Right cardiac atrium (tissue), 5 donors: Measurements from ENCODE around the gene CATSPER3. TPM values are rescaled to one million over a fixed set of nuclear protein-coding genes. Genes with fewer than 3 reads are reported as not detected.

Experiments used
- ATAC-seq, 2 donors: fragments of 200-7000 bp; cut with Tn5 transposase; one replicate each; pipeline versions ENCODE4 v1.8.0 to v1.9.1; 2020; ENCODE audit warnings: moderate library complexity in 2 of 2, mild to moderate bottlenecking in 1 of 2
- DNase-seq, 3 donors: peaks; one replicate each; pipeline ENCODE4 v3.0.0-alpha.2; 2020
- H3K27ac ChIP-seq: one replicate; pipeline ENCODE4 v1.5.1; 2013; ENCODE audit warnings: mild to moderate bottlenecking, low read length, control low read depth, moderate library complexity
- H3K27me3 ChIP-seq: one replicate; pipeline ENCODE4 v1.6.1; 2013; ENCODE audit not compliant: control insufficient read depth, insufficient read depth
- H3K4me1 ChIP-seq: one replicate; pipeline ENCODE4 v1.6.1; 2013; ENCODE audit warnings: low read length; ENCODE audit not compliant: control insufficient read depth, insufficient read depth
- H3K4me3 ChIP-seq: one replicate; pipeline ENCODE4 v1.5.1; 2013; ENCODE audit warnings: low read length, control low read depth
- H3K9me3 ChIP-seq: one replicate; pipeline ENCODE4 v1.6.1; 2013; ENCODE audit warnings: low read length; ENCODE audit not compliant: control insufficient read depth
- WGBS: extraction: QIAGEN DNeasy Blood & Tissue Kit; methylation state at CpG from one replicate; pipeline ENCODE4 v1.1.7; 2013; 5-methylcytosine and 5-hydroxymethylcytosine counted together
- intact Hi-C, 4 donors: fragments of 100-400 bp; cut with DNase I; formaldehyde crosslinking; loops; one replicate each; pipeline versions ENCODE4 v1.11.0 to v1.14.0; 2022 to 2023
- microRNA-seq, 2 donors: library from miRNA; unstranded; fragments of <30 nt; microRNA quantifications; one replicate each; pipeline ENCODE4 v1.2.0, GENCODE V29; 2020 to 2021
- polyA plus RNA-seq: library from polyadenylated mRNA; stranded (reverse); fragments of 200-250 nt; gene quantifications from one replicate; pipeline ENCODE4 v1.2.3, GENCODE V29; 2013
- total RNA-seq, 4 donors: library from RNA; stranded (reverse); fragmentation: NEBNext Ultra II Directional; extraction: Animal tissue kit (Norgen Biotek cat#: 25700); gene quantifications; one replicate each; pipeline ENCODE4 v1.2.1, GENCODE V29; 2021
- donor health status: healthy with polysubstance abuse.
- donor health status: DM: no; HTN: yes; CAD: no.
- donor health status: DM: no; HTN: no; CAD: no.
- donor health status: DM: no; HTN: yes; CAD: no; lungs with severe emphysema.
- donor health status: DM: yes; HTN: yes; CAD: no.

CATSPER3 gene
- total and polyA plus RNA-seq, 5 donors, result 0.25 to 0.59 (median 0.54) TPM

DNA sequence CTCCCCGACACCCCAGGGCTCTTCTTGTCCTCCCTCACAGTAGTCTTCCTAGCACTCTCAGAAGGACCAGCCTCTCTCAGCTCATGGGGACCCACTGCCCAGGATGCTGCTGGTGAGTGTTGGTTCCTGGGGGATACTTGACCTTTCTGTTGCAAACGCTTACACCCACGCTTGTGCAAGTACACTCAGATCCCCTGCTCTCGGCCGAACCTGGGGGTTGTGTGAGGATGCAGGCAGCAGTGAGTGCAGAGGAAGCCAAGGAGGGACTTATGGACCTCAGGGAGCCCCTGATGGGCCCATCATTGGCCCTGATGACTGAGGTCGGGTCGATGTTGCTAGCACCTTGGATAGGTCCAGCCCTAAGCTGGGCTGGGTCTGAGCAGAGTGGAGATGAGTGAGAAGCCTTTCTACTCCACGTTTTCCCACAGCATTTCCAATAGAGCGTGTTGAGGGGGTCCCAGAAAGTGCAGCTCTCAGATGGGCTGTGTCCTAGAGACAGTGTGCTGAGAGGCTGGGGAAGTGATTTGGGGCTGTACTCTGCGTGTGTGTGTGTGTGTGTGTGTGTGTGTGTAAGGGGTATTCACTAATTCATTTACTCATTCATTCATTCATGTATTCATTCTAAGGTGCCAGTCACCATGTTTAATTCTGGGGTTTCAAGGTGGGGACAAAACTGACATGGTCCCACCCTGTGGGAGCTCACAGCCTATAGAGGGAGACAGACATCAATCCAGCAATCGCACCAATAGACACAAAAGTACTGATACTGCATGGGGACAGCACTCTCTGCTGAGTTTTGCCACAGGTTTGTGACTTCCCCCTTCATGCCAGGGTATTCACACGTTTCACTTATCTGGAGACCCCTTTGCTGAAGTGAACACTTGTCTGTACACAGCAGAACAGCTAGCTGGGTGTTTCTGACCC is 91.6 kb downstream of the CATSPER3 start:
- intact Hi-C loops, result no loop called here
- H3K27me3 ChIP-seq, result no peaks in the 10 kb centered on the region
- WGBS, result 63% methylated on average over 12 of the region's 12 CpGs
- DNase-seq (no peak), ATAC-seq (no peak)
- H3K27ac ChIP-seq, result no peak overlapping the region
- H3K4me1 ChIP-seq, result no peaks in the 10 kb centered on the region
- H3K9me3 ChIP-seq, result no peaks in the 10 kb centered on the region
- H3K4me3 ChIP-seq, result no peak overlapping the region

DNA sequence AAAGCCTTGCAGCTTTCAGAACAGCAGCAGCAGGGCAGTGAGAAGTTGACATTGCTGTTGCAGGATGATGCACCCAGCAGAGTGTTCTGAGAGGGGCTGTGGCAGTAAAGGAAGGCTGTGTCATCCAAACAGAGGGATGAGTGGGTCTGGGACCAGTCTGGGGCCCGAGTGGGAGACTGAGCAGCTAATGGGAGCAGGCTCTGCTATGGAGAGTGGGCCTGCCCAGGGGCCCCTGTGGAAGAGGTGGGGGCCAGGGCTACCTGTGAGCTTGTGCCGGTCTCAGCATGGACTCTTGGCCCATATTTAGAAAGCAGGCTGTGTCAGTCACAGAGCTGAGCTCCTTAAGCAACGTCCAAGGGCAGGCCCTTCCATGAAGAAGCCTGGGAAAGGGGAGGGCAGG is 92.3 kb downstream of the CATSPER3 start:
- Histone ChIP-seq H3K27me3 (no peaks in the 10 kb centered on the region), H3K4me1 (no peaks in the 10 kb centered on the region), H3K27ac (no peak overlapping the region), H3K9me3 (no peaks in the 10 kb centered on the region), H3K4me3 (no peak overlapping the region)
- no peak for DNase-seq
- ATAC-seq, result no peak
- intact Hi-C loops, result no loop called here
- WGBS, result 64% methylated on average over 3 of the region's 3 CpGs

DNA sequence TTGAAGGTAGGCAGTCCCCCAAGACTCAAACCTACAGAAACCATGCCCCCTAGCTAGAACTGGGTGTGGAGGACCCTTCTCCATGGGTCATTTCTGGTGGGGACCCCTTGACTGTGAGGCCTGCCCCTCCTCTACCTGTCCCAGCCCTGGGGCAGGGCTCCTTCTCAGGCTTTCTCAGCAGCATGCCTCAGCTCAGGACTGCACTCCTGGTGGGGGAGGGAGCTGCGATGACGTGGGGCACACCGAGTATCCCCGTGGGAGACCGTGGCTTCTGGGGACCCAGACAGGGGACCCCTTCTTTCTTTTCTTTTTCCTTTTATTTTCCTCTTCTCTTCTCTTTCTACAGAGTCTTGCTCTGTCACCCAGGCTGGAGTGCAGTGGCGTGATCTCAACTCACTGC is 93.3 kb downstream of the CATSPER3 start:
- no peaks in the 10 kb centered on the region for H3K27me3 ChIP-seq
- intact Hi-C loops, result no loop called here
- DNase-seq (no peak), ATAC-seq (no peak)
- 88% methylated on average over 6 of the region's 6 CpGs for WGBS
- H3K4me1 ChIP-seq, result no peaks in the 10 kb centered on the region
- H3K4me3 ChIP-seq, result no peak overlapping the region
- H3K27ac ChIP-seq, result no peak overlapping the region
- no peaks in the 10 kb centered on the region for H3K9me3 ChIP-seq

Small RNA genes within 50 kb of the gene (microRNA-seq; reads per million reads assigned to microRNA genes)
- 0 reads per million in 2 donors for gene MIR4461

Other genes starting within 250 kb of the CATSPER3 start
- 10 to 100 TPM; 20.8 to 24.8 (median 23.6) TPM for gene CAMLG, start 229.4 kb upstream of the CATSPER3 start, total RNA-seq
- gene CAMLG, start 229.4 kb upstream of the CATSPER3 start, polyA plus RNA-seq, result 23.6 TPM
- gene DDX46, start 209.1 kb upstream of the CATSPER3 start, total RNA-seq, result 10 to 100 TPM; 20.6 to 31.1 (median 26.0) TPM
- gene DDX46, start 209.1 kb upstream of the CATSPER3 start, polyA plus RNA-seq, result 14.3 TPM
- gene C5orf24, start 121.9 kb upstream of the CATSPER3 start, total RNA-seq, result 10 to 100 TPM; 29.4 to 34.1 (median 31.7) TPM
- 16.4 TPM for gene C5orf24, start 121.9 kb upstream of the CATSPER3 start, polyA plus RNA-seq
- gene TXNDC15, start 93.5 kb upstream of the CATSPER3 start, total RNA-seq, result 10 to 100 TPM; 59.5 to 77.0 (median 70.7) TPM
- 53.8 TPM for gene TXNDC15, start 93.5 kb upstream of the CATSPER3 start, polyA plus RNA-seq
- gene PCBD2, start 62.8 kb upstream of the CATSPER3 start, total RNA-seq, result 10 to 100 TPM; 13.6 to 17.5 (median 14.9) TPM
- 11.7 TPM for gene PCBD2, start 62.8 kb upstream of the CATSPER3 start, polyA plus RNA-seq
- under 1 TPM in 1 of 4 donors, not detected in 3; 0.18 TPM for gene PITX1, start 66.3 kb downstream of the CATSPER3 start, total RNA-seq
- 0.02 TPM for gene PITX1, start 66.3 kb downstream of the CATSPER3 start, polyA plus RNA-seq